Esophagus squamous epithelium (tissue), 4 donors: ENCODE results near the gene SNX20.
A peak's percentile ranks its signal among the peaks of the same experiment; 100 is the strongest.

ENCODE experiments used
- CTCF ChIP-seq, 6 experiments: fragments of 450-650 bp in 4 of 6; fragments of 200-600 bp in 2 of 6; sonication (generic) in 2 of 6; IDR thresholded peaks; one replicate each; pipeline ENCODE4 v1.5.1; 2016 to 2019; ENCODE audit warnings: antibody characterized with exemption in 6 of 6, mild to moderate bottlenecking in 4 of 6, moderate library complexity in 4 of 6
- POLR2A ChIP-seq, 4 donors: fragments of 450-650 bp; IDR thresholded peaks; one replicate each; pipeline ENCODE4 v1.6.1; 2017; ENCODE audit warnings: antibody characterized with exemption in 4 of 4, mild to moderate bottlenecking in 4 of 4, moderate library complexity in 3 of 4

- TF ChIP-seq POLR2A (IDR thresholded peaks at IDR 0.05), result no peak
- peak in 5 of 6 experiments; percentile 18 to 35 (median 22) for TF ChIP-seq CTCF (IDR thresholded peaks at IDR 0.05)
Observed at GRCh38 chr16:50644729-50645128, 36.4 kb downstream of the SNX20 start.
